Muscle layer of duodenum (tissue), 2 donors: ENCODE data around the gene SLC41A1.
A peak's percentile ranks its signal among the peaks of the same experiment; 100 is the strongest.

Source experiments
- H3K27ac ChIP-seq: one replicate; pipeline ENCODE4 v1.7.0; 2013; ENCODE audit warnings: mild to moderate bottlenecking, low read length
- H3K27me3 ChIP-seq: one replicate; pipeline ENCODE4 v1.7.0; 2013; ENCODE audit warnings: low read depth, mild to moderate bottlenecking, control low read depth, low read length
- H3K36me3 ChIP-seq, 2 donors: one replicate each; pipeline ENCODE4 v1.7.0; 2013; ENCODE audit warnings: low read length in 2 of 2, control low read depth in 1 of 2, mild to moderate bottlenecking in 1 of 2; ENCODE audit not compliant: insufficient read depth in 2 of 2, control insufficient read depth in 1 of 2
- H3K4me1 ChIP-seq, 2 donors: one replicate each; pipeline ENCODE4 v1.7.0; 2013; ENCODE audit warnings: low read length in 2 of 2, mild to moderate bottlenecking in 2 of 2, control low read depth in 1 of 2, moderate library complexity in 1 of 2; ENCODE audit not compliant: insufficient read depth in 2 of 2, control insufficient read depth in 1 of 2
- H3K4me3 ChIP-seq, 2 donors: one replicate each; pipeline ENCODE4 v1.7.0; 2013; ENCODE audit warnings: low read length in 2 of 2, low read depth in 1 of 2, mild to moderate bottlenecking in 1 of 2
- H3K9me3 ChIP-seq, 2 donors: one replicate each; pipeline ENCODE4 v1.7.0; 2013; ENCODE audit warnings: low read length in 2 of 2, control low read depth in 1 of 2, mild to moderate bottlenecking in 1 of 2; ENCODE audit not compliant: control insufficient read depth in 1 of 2
- donor health status: healthy.

SLC41A1 gene

GRCh38 chr1:205817364-205817763, 4.4 kb upstream of the SLC41A1 start:
- no peak overlapping the region for H3K27ac ChIP-seq
- no peak overlapping the region for H3K4me3 ChIP-seq
- no peaks in the 10 kb centered on the region for H3K27me3 ChIP-seq
- H3K9me3 ChIP-seq: no peaks in the 10 kb centered on the region
- peaks cover 6 to 7% of the 10 kb centered on the region in 2 donors for H3K4me1 ChIP-seq
- no peaks in the 10 kb centered on the region for H3K36me3 ChIP-seq

GRCh38 chr1:205813755-205814058, 709 bp upstream of the SLC41A1 start:
- peaks cover 22 to 36% of the 10 kb centered on the region in 2 donors for H3K4me1 ChIP-seq
- peak overlapping the region; percentile 52 for H3K27ac ChIP-seq
- H3K4me3 ChIP-seq: peak overlapping the region; percentile 78 to 80

GRCh38 chr1:205812271-205812877, 624 bp downstream of the SLC41A1 start:
- Histone ChIP-seq H3K9me3 (no peaks in the 10 kb centered on the region), H3K27ac (peak overlapping the region; percentile 75), H3K36me3 (peaks cover 0 to 8% of the 10 kb centered on the region in 2 donors), H3K27me3 (no peaks in the 10 kb centered on the region), H3K4me1 (peaks cover 22 to 36% of the 10 kb centered on the region in 2 donors), H3K4me3 (peak overlapping the region; percentile 78 to 80)

More at GRCh38 chr1:205813755-205814058, 709 bp upstream of the SLC41A1 start:
- no peaks in the 10 kb centered on the region for H3K27me3 ChIP-seq
- H3K36me3 ChIP-seq: peaks cover 0 to 8% of the 10 kb centered on the region in 2 donors
- no peaks in the 10 kb centered on the region for H3K9me3 ChIP-seq

- H3K4me1 ChIP-seq: peaks cover 22 to 36% of the 10 kb centered on the region in 2 donors
- no peaks in the 10 kb centered on the region for H3K9me3 ChIP-seq
- peaks cover 0 to 8% of the 10 kb centered on the region in 2 donors for H3K36me3 ChIP-seq
- H3K27me3 ChIP-seq: no peaks in the 10 kb centered on the region
- peak overlapping the region; percentile 75 for H3K27ac ChIP-seq
- H3K4me3 ChIP-seq: peak overlapping the region; percentile 78 to 80
Observed at GRCh38 chr1:205811660-205812059, 1.3 kb downstream of the SLC41A1 start.

- Histone ChIP-seq H3K9me3 (no peaks in the 10 kb centered on the region), H3K27ac (no peak overlapping the region), H3K27me3 (no peaks in the 10 kb centered on the region), H3K4me3 (peak overlapping the region; percentile 6 to 80), H3K36me3 (peaks cover 0 to 14% of the 10 kb centered on the region in 2 donors), H3K4me1 (peaks cover 22 to 41% of the 10 kb centered on the region in 2 donors)
Observed at GRCh38 chr1:205810448-205811157, 2.4 kb downstream of the SLC41A1 start.

GRCh38 chr1:205809942-205810345, 3.1 kb downstream of the SLC41A1 start:
- H3K36me3 ChIP-seq: peaks cover 0 to 14% of the 10 kb centered on the region in 2 donors
- H3K27ac ChIP-seq: no peak overlapping the region
- no peaks in the 10 kb centered on the region for H3K9me3 ChIP-seq
- H3K4me1 ChIP-seq: peaks cover 22 to 43% of the 10 kb centered on the region in 2 donors
- no peaks in the 10 kb centered on the region for H3K27me3 ChIP-seq
- H3K4me3 ChIP-seq: peak overlapping the region in 1 of 2 donors; percentile 6

GRCh38 chr1:205809469-205809868, 3.5 kb downstream of the SLC41A1 start:
- peak overlapping the region in 1 of 2 donors; percentile 6 for H3K4me3 ChIP-seq
- H3K27ac ChIP-seq: no peak overlapping the region
- H3K4me1 ChIP-seq: peaks cover 22 to 43% of the 10 kb centered on the region in 2 donors
- no peaks in the 10 kb centered on the region for H3K27me3 ChIP-seq
- H3K36me3 ChIP-seq: peaks cover 0 to 14% of the 10 kb centered on the region in 2 donors
- no peaks in the 10 kb centered on the region for H3K9me3 ChIP-seq

- H3K4me1 ChIP-seq: peaks cover 8 to 27% of the 10 kb centered on the region in 2 donors
- H3K9me3 ChIP-seq: no peaks in the 10 kb centered on the region
- H3K36me3 ChIP-seq: peaks cover 0 to 11% of the 10 kb centered on the region in 2 donors
- no peak overlapping the region for H3K4me3 ChIP-seq
- no peak overlapping the region for H3K27ac ChIP-seq
- H3K27me3 ChIP-seq: no peaks in the 10 kb centered on the region
Observed at GRCh38 chr1:205805082-205805711, 7.8 kb downstream of the SLC41A1 start.

GRCh38 chr1:205804605-205805004, 8.4 kb downstream of the SLC41A1 start:
- H3K36me3 ChIP-seq: peaks cover 3 to 10% of the 10 kb centered on the region in 2 donors
- H3K27ac ChIP-seq: no peak overlapping the region
- peaks cover 8 to 21% of the 10 kb centered on the region in 2 donors for H3K4me1 ChIP-seq
- H3K9me3 ChIP-seq: no peaks in the 10 kb centered on the region
- no peak overlapping the region for H3K4me3 ChIP-seq
- H3K27me3 ChIP-seq: no peaks in the 10 kb centered on the region

GRCh38 chr1:205803986-205804385, 9.0 kb downstream of the SLC41A1 start:
- H3K36me3 ChIP-seq: peaks cover 8 to 17% of the 10 kb centered on the region in 2 donors

GRCh38 chr1:205802060-205802459, 10.9 kb downstream of the SLC41A1 start:
- Histone ChIP-seq H3K4me1 (peaks cover 0 to 16% of the 10 kb centered on the region in 2 donors), H3K36me3 (peaks cover 25 to 36% of the 10 kb centered on the region in 2 donors), H3K9me3 (no peaks in the 10 kb centered on the region), H3K4me3 (no peak overlapping the region), H3K27ac (no peak overlapping the region), H3K27me3 (no peaks in the 10 kb centered on the region)

More at GRCh38 chr1:205803986-205804385, 9.0 kb downstream of the SLC41A1 start:
- H3K4me1 ChIP-seq: peaks cover 2 to 16% of the 10 kb centered on the region in 2 donors
- no peak overlapping the region for H3K4me3 ChIP-seq
- no peaks in the 10 kb centered on the region for H3K27me3 ChIP-seq
- H3K9me3 ChIP-seq: no peaks in the 10 kb centered on the region
- no peak overlapping the region for H3K27ac ChIP-seq
